HepG2 (cell line): ENCODE data around the gene PPP4R2. TPM values are rescaled to one million over a fixed set of nuclear protein-coding genes. Genes with fewer than 3 reads are reported as not detected.
A peak's percentile ranks its signal among the peaks of the same experiment; 100 is the strongest.
"Not testable (repeated sequence)": the region's sequence is repeated elsewhere in the genome, so short reads cannot be mapped to it uniquely, and the experiment has no call there.

Source experiments
- ATAC-seq: fragments of 200-7000 bp; cut with Tn5 transposase; 3 replicates; pipeline ENCODE4 v1.9.1; 2020; ENCODE audit warnings: mild to moderate bottlenecking, moderate library complexity
- BruUV-seq: library from RNA; stranded (reverse); fragments of 400-500 nt; replicated peaks from 2 replicates; lab custom pipeline; 2021; lab: Mats Ljungman, UMichigan
- CTCF ChIA-PET: fragments of 300-600 bp; formaldehyde crosslinking; extraction: SDS; loops from one replicate; lab custom pipeline; 2021; ENCODE audit warnings: low total read pairs, inconsistent platforms, low intra/inter-chr PET ratio; lab: Yijun Ruan, JAX
- POLR2A ChIA-PET: fragments of 350-600 bp; sonication (Branson Sonifier 250); formaldehyde crosslinking; loops from one replicate; lab custom pipeline; 2020; ENCODE audit warnings: antibody characterized with exemption, inconsistent platforms; lab: Yijun Ruan, JAX
- DNase-seq: peaks from one replicate; pipeline ENCODE4 v3.0.0-alpha.2; 2015; ENCODE audit warnings: low spot score
- FAIRE-seq: peaks from 3 replicates; lab custom pipeline; 2011; peaks lifted over from hg19 to GRCh38; lab: Jason Lieb, UNC
- H2AFZ ChIP-seq: one replicate; pipeline ENCODE4 v1.6.1; 2011; ENCODE audit warnings: low read length, inconsistent platforms
- H3K27ac ChIP-seq: fragments of 300-600 bp; 3 replicates; pipeline ENCODE4 v1.8.0; 2011; ENCODE audit warnings: mixed run types, mild to moderate bottlenecking, mixed read lengths, low read length, inconsistent platforms; ENCODE audit not compliant: insufficient read depth; ENCODE audit errors: extremely low read length
- H3K27me3 ChIP-seq, 2 experiments: fragments of 200-600 bp in 1 of 2; 2 replicates in 1 of 2; 3 replicates in 1 of 2; pipeline versions ENCODE4 v1.6.0 to v1.8.0; 2011; ENCODE audit warnings: low read length in 2 of 2, mild to moderate bottlenecking in 2 of 2, moderate library complexity in 2 of 2, inconsistent platforms in 1 of 2; ENCODE audit not compliant: insufficient read depth in 2 of 2, control insufficient read depth in 1 of 2
- H3K36me3 ChIP-seq, 2 experiments: fragments of 200-600 bp in 1 of 2; replicated peaks in 1 of 2; 2 replicates in 1 of 2; 3 replicates in 1 of 2; pipeline versions ENCODE4 v1.5.1 to v1.8.0; 2011; ENCODE audit warnings: low read length in 2 of 2, inconsistent platforms in 1 of 2; ENCODE audit not compliant: insufficient read depth in 2 of 2, control insufficient read depth in 1 of 2
- H3K4me1 ChIP-seq: 2 replicates; pipeline ENCODE4 v1.5.1; 2012; ENCODE audit warnings: low read length, inconsistent platforms; ENCODE audit not compliant: insufficient read depth
- H3K4me2 ChIP-seq: 2 replicates; pipeline ENCODE4 v1.6.0; 2011; ENCODE audit warnings: low read depth, low read length, inconsistent platforms
- H3K4me3 ChIP-seq, 3 experiments: fragments of 200-600 bp in 1 of 3; sonication (generic), shearing (Covaris generic) in 1 of 3; replicated peaks in 1 of 3; 2 replicates each; pipeline ENCODE4 v1.5.1; 2011 to 2016; ENCODE audit warnings: low read length in 3 of 3, inconsistent platforms in 2 of 3, low read depth in 2 of 3, mild to moderate bottlenecking in 2 of 3, control low read depth in 1 of 3, mixed read lengths in 1 of 3; ENCODE audit not compliant: insufficient read depth in 1 of 3
- H3K79me2 ChIP-seq: one replicate; pipeline ENCODE4 v1.6.1; 2011; ENCODE audit warnings: low read length, inconsistent platforms; ENCODE audit not compliant: insufficient read depth
- H3K9ac ChIP-seq: 2 replicates; pipeline ENCODE4 v1.6.0; 2011; ENCODE audit warnings: mild to moderate bottlenecking, low read depth, low read length, inconsistent platforms; ENCODE audit not compliant: insufficient read depth
- H3K9me3 ChIP-seq: 2 replicates; pipeline ENCODE4 v1.5.1; 2012; ENCODE audit warnings: mild to moderate bottlenecking, low read length
- H4K20me1 ChIP-seq: 2 replicates; pipeline ENCODE4 v1.6.0; 2011; ENCODE audit warnings: inconsistent platforms, mild to moderate bottlenecking, low read length, moderate library complexity; ENCODE audit not compliant: insufficient read depth
- ASH2L ChIP-seq: fragments of 300-600, 200-600 bp; sonication (generic); IDR thresholded peaks from 2 replicates; pipeline ENCODE4 v1.7.0; 2017; ENCODE audit warnings: low read depth, mild to moderate bottlenecking, moderate library complexity, mixed read lengths, low read length; ENCODE audit not compliant: insufficient read length
- CEBPB ChIP-seq: IDR thresholded peaks from 2 replicates; pipeline ENCODE4 v1.6.1; 2011; ENCODE audit warnings: low read depth, low read length, improper control_type of control experiment, borderline replicate concordance
- KDM2A ChIP-seq: sonication (generic); formaldehyde crosslinking; IDR thresholded peaks from 2 replicates; pipeline ENCODE4 v1.4.0; 2020; ENCODE audit warnings: low read depth, missing genetic modification reagents, borderline replicate concordance
- ZNF121 ChIP-seq: sonication (generic); formaldehyde crosslinking; IDR thresholded peaks from 2 replicates; pipeline ENCODE4 v1.5.0; 2020; ENCODE audit warnings: mild to moderate bottlenecking, missing genetic modification reagents
- ZNF512B ChIP-seq: sonication (generic); formaldehyde crosslinking; IDR thresholded peaks from 2 replicates; pipeline ENCODE4 v1.5.1; 2020; ENCODE audit warnings: missing genetic modification reagents, mild to moderate bottlenecking, borderline replicate concordance
- ZNF550 ChIP-seq: sonication (generic); formaldehyde crosslinking; IDR thresholded peaks from 2 replicates; pipeline ENCODE4 v1.4.0; 2020; ENCODE audit warnings: mild to moderate bottlenecking, missing genetic modification reagents, borderline replicate concordance
- ZNF615 ChIP-seq: sonication (generic); formaldehyde crosslinking; IDR thresholded peaks from 2 replicates; pipeline ENCODE4 v1.5.0; 2020; ENCODE audit warnings: mild to moderate bottlenecking, missing genetic modification reagents, borderline replicate concordance
- ZNF704 ChIP-seq: sonication (generic); formaldehyde crosslinking; IDR thresholded peaks from 2 replicates; pipeline ENCODE4 v1.8.1; 2023; ENCODE audit warnings: mild to moderate bottlenecking, inconsistent platforms, moderate library complexity, missing genetic modification reagents, borderline replicate concordance
- ZXDC ChIP-seq: sonication (generic); formaldehyde crosslinking; IDR thresholded peaks from 2 replicates; pipeline ENCODE4 v1.5.0; 2020; ENCODE audit warnings: mild to moderate bottlenecking, missing genetic modification reagents
- WGBS: methylation state at CpG from one replicate; pipeline ENCODE4 v1.1.6; 2017; ENCODE audit warnings: low lambda C conversion rate; 5-methylcytosine and 5-hydroxymethylcytosine counted together
- in situ Hi-C: cut with HindIII; loops from 2 replicates; pipeline ENCODE4 v1.10.0; 2017; ENCODE audit warnings: low pct_unique_long_range_greater_than_20kb; ENCODE audit not compliant: extremely low pct_ligation_motif_present
- intact Hi-C: fragments of 100-400 bp; cut with micrococcal nuclease; formaldehyde crosslinking; loops from one replicate; pipeline ENCODE4 v1.10.0; 2022; ENCODE audit not compliant: unreplicated experiment
- polyA plus RNA-seq, 8 experiments: library from polyadenylated mRNA; depleted of rRNA in 3 of 8; stranded (reverse) in 7 of 8; unstranded in 1 of 8; fragments of >200 nt; fragmentation: Illumina TruSeq in 4 of 8; extraction: Trizol in 4 of 8; gene quantifications; 2 replicates each; pipeline versions ENCODE4 v1.2.1 to v1.2.3, GENCODE V29; 2011 to 2016; ENCODE audit warnings: low read depth in 4 of 8, missing spikeins in 1 of 8, mixed read lengths in 1 of 8; ENCODE audit not compliant: insufficient read depth in 1 of 8
- total RNA-seq, 5 experiments: library from RNA; depleted of rRNA; stranded (reverse); fragments of >200 nt; fragmentation: Illumina TruSeq; extraction: Trizol; gene quantifications; 2 replicates each; pipeline ENCODE4 v1.2.3, GENCODE V29; 2016; ENCODE audit warnings: low read depth in 1 of 5

Gene PPP4R2
- total and polyA plus RNA-seq, 2 of the 13 experiments (the other 11 are each of a cell fraction or from before 2014, with no cell fraction given), result 22.3 to 161 TPM

DNA sequence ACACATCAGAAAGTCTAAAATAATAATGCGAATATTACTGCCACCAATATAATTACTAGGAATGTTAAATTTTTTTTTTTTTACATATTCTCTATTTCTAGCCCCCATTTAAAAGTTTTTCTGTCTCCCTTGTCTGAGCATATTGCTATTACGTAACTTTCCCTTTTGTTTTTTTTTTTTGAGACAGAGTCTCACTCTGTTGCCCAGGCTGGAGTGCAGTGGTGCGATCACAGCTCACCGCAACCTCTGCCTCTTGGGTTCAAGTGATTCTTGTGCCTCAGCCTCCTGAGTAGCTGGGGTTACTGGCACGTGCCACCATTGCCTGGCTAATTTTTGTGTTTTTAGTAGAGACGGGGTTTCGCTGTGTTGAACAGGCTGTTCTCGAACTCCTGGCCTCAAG, 6.4 kb downstream of the PPP4R2 start:
- CTCF ChIA-PET, H3K27me3 ChIP-seq, BruUV-seq, DNase-seq, H3K9me3 ChIP-seq, FAIRE-seq, H2AFZ ChIP-seq, ATAC-seq, intact Hi-C loops, H3K4me3 ChIP-seq: not testable (repeated sequence)
- H3K27ac ChIP-seq, result peak overlapping the region; percentile 47
- 96% methylated on average over 8 of the region's 8 CpGs for WGBS
- H3K36me3 ChIP-seq, result peaks cover 10 to 46% of the 10 kb centered on the region in 2 experiments
- POLR2A ChIA-PET, result interaction anchor here (0.7 to 1.8 kb wide), 7 partner anchors 8 to 55 kb away, joined by 4 to 10 read pairs (median 5); no protein-coding TSS in a partner anchor
- H3K4me2 ChIP-seq, result peak overlapping the region; percentile 47; the same call in 1 of the 2 replicates
- TF ChIP-seq ZNF121 (CRISPR knock-in tag), result peak; percentile 88
- TF ChIP-seq CEBPB, result 0 out of 2 replicates have a peak, but pooled peaks have one; percentile 23
- H4K20me1 ChIP-seq, result peaks cover 97% of the 10 kb centered on the region
- H3K4me1 ChIP-seq, result peaks cover 81% of the 10 kb centered on the region
- H3K79me2 ChIP-seq, result peaks cover 99% of the 10 kb centered on the region
- 0 out of 2 replicates have a peak overlapping the region, but pooled peaks have one; percentile 25 for H3K9ac ChIP-seq
- in situ Hi-C loops, result loop anchor here (5.0 kb wide), 1 partner anchor 56 kb away; no protein-coding TSS in a partner anchor

DNA sequence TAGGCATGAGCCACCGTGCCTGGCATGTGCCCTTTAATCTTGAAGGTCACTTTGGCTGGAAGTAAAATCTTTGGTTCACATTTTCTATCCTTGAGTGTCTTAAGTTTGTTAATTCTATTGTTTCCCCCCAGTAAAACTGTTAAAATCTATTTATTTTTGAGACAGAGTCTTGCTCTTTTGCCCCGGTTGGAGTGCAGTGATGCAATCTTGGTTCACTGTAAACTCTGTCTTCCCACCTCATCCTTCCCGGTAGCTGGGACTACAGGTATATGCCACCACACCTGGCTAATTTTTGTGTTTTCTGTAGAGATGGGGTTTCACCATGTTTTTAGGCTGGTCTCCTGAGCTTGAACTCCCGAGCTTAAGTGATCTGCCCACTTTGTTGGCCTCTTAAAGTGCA, 7.7 kb downstream of the PPP4R2 start:
- CTCF ChIA-PET, result no interaction called here
- Histone ChIP-seq H4K20me1 (peaks cover 97% of the 10 kb centered on the region), H3K79me2 (peaks cover 99% of the 10 kb centered on the region), H3K4me1 (peaks cover 84% of the 10 kb centered on the region), H3K4me3 (no peak overlapping the region), H3K27ac (peak overlapping the region; percentile 6), H3K36me3 (peaks cover 10 to 45% of the 10 kb centered on the region in 2 experiments), H2AFZ (no peak overlapping the region), H3K4me2 (no peak overlapping the region), H3K9me3 (no peaks in the 10 kb centered on the region), H3K9ac (no peak overlapping the region), H3K27me3 (no peaks in the 10 kb centered on the region)
- ATAC-seq (no peak), DNase-seq (no peak), FAIRE-seq (no peak)
- intact Hi-C loops, result no loop called here
- in situ Hi-C loops, result loop anchor here (5.0 kb wide), 1 partner anchor 57 kb away; no protein-coding TSS in a partner anchor
- 67% methylated on average over 4 of the region's 4 CpGs for WGBS
- BruUV-seq, result no TSS peak
- POLR2A ChIA-PET, result interaction anchor here (0.6 kb wide), 1 partner anchor 52 kb away, joined by 3 read pairs; no protein-coding TSS in a partner anchor
- no peak for TF ChIP-seq KDM2A (CRISPR knock-in tag)
- TF ChIP-seq ZXDC (CRISPR knock-in tag), result no peak
- TF ChIP-seq ASH2L, result no peak
- TF ChIP-seq ZNF615 (CRISPR knock-in tag), result no peak
- TF ChIP-seq CEBPB, result peak; percentile 57; the same call in 1 of the 2 replicates
- TF ChIP-seq ZNF550, result no peak
- TF ChIP-seq ZNF704 (CRISPR knock-in tag), result no peak
- TF ChIP-seq ZNF512B (CRISPR knock-in tag), result no peak
